HTERT RPE-1 (cell line): Measurements from ENCODE around the gene LRRC63.
"Not testable (repeated sequence)": the region's sequence is repeated elsewhere in the genome, so short reads cannot be mapped to it uniquely, and the experiment has no call there.

ENCODE experiments used
- in situ Hi-C: fragments of 300-500 bp; cut with MboI; formaldehyde crosslinking; loops from 4 replicates; pipeline ENCODE4 v1.14.3; 2020; ENCODE audit warnings: low sequenced_read_pairs

LRRC63 gene, protein sequence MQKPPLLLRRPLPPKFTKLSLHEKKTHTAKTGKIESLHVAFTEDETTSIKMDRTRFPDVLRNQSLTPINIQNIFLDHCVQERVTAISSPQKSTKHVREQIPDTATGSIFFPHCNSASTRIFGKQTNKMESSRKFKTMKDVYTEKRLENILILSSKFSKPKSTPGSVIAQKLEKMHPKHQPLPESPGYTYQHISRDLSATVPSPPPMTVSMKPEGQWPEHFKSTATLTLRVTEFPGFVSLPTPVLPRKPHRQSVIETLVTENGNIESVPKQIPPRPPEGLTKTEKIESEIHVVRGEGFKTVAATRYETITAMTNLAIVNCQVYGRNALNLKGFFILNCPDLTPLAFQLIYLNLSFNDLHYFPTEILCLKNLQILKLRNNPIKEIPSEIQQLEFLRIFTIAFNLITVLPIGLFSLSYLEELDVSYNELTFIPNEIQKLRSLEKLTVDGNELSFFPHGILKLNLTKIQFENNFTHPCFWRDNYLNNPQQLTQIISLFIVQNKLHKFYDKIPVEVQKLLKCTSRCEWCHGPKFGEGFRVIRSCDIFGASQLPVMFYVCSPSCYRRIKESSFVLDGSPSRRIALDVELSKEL

DNA sequence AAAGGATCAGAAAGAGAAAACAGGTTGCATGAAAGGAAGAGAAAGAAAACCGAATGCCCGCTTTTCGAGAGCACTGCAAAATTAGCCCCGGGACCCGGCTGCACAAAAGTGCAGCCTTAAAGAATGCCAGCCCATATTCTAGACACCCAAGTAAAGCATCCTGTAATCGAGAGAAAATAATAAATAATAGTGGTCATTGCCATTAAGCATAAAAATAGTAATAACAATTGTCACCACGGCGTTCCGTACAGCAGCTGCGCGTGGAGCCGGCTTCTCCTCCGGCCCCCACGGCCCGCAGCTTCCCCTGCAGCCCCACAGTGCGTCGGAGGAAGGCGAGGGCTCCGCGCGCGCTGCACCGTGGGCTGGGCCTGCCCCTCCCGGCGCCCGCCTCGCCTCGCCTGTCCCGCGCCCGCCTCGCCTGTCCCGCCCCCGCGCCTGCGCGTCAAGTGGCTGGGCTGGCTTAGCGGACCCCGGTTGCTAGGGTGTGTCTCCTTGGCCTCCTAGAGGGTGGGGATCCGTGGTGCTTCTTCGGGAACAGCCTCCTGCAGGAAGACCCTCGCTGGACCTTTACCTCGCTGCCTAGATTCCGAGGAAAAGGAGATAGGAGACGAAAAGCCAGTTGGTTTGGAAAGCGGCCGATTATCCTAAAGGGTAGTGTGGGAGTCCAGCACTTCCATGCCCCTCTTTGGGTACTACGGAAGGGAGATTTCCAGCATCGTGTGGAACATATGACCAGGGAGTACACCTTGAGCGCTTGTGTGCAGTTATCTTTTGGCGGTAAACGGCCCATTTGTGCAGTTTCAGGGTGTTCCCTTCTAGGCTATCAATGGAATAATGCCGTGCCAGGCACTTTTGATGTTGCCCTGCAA lies at the start of gene LRRC63:
Gene LRRC63, plus strand, starts transcription at position 446 of the 869 bp plus-strand sequence. CDS start 1,107 bp downstream, outside the sequence.
- in situ Hi-C loops, result no loop called here

DNA sequence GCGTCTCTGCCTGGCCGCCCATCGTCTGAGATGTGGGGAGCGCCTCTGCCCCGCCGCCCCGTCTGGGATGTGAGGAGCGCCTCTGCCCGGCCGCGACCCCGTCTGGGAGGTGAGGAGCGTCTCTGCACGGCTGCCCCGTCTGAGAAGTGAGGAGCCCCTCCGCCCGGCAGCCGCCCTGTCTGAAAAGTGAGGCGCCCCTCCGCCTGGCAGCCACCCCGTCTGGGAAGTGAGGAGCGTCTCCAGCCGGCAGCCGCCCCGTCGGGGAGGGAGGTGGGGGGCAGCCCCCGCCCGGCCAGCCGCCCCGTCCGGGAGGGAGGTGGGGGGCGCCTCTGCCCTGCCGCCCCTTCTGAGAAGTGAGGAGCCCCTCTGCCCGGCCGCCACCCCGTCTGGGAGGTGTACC lies 49.0 kb upstream of the LRRC63 start:
- in situ Hi-C loops, result not testable (repeated sequence)

DNA sequence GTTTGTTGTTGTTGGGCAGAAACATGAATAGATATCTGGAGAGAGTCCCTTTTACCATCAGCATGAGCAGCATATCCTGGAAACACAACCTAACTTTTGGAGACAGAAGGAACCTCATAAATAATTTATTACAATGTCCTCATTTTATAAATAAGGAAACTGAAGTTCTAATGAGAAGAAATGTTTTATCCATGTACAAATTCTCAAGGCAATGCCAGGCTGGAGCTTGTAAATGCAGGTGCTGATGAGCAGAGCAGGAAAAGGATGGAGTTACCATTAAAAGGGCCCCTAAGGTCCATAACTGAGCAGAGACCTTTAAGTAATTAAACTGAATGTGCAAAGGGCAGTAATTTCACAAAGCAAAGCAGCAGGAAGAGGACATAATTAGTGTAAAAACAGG lies 47.1 kb upstream of the LRRC63 start:
- in situ Hi-C loops, result no loop called here

DNA sequence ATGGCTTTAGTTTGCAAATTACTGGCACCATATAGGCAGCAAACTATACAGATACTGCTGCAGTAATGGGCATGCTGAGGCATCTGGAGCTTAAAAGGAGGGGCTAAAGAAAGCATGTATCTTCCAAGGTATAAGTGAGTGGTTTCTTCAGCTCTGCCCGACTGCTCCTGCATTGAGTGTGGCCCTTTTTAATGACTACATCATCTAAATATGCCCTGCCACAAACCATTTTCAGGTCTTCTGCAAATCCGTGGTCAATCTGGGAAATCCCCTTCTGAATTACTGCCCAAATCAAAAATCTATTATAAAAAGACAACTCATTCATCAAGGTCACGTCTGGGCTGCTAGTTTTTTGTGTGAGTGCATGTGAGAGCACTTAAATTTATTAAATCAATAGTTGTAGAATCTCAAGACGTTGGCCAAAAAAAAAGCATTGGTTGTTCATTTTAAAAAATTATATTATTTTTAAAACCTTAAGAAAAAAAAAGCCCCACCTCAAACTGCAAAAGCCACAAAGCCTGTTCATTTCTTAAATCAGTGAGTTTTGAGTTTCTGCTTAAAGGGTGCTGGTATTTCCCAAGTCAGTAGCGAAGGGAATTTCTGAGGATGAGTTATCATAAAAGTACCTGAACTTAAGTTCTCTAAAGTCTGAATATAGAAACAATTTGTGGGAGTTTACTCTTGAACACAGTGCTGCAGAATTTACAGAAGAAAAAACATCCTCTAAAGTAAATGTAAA lies 46.1 kb upstream of the LRRC63 start:
- in situ Hi-C loops, result no loop called here

DNA sequence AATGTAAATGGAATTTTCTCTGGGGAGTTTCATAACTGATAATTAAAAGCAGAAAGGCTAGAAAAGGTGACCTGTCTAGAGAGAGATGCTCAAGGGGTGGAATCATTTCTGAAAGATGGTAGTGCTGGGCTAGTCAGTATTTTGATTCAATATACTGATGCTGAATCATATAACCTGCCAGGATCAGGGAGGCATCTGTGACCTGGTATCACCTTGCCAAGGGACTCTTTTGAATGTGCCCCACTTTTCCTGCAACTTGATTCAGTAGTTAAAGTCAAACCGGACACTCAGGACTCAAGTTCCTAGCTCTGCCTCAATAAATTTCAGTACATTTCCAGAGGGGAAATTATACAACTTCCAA lies 45.5 kb upstream of the LRRC63 start:
- in situ Hi-C loops, result no loop called here

DNA sequence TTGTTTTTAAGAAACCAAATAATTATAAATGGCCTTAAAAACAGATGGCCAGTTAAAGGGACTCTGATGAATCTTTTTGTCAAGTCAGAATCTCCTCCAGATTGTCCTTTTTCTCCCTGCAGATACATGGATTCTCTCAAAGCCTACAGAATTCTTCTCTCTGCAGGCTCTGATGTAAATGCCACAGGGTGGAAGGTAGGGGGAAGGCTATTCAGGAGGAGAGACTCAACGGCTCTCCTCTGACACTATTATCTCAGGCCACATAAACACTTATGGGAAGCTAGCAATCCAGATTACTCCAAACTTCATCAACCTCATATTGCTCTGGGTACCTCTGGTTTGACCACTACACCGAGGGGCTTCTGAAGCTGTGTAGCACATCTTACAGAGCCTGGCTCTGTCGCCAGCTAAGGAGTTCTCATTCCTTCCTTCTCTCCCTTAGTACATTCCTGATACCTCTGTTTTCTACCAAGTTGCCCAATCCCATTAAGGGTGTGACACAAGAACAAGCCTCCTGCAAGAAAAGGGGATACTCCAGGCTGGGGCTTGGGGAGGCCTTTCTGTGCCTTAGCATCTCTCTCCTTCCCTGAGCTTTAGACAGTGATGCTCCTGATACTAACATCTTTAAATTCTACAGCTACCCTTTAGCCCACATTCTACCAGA lies 44.6 kb upstream of the LRRC63 start:
- in situ Hi-C loops, result no loop called here

DNA sequence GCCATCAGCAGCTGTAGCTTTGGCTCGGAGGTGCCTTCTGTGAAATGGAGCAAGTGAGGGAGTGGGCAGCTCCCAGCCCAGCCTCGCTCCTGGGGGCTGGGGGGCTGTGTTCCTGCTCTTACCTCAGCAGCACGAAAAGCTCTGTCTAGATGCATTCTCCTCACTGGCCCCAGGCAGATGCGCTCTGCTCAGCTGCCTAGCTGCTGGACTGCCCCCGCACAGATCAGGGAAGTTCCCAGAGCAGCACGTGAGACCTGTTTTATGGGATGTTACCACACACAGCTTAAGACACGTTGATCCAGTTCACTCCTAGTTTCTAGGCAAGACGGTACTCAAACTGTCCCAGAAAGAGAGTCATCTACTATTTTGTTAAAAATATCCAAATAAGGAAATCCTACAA lies 43.4 kb upstream of the LRRC63 start:
- in situ Hi-C loops, result no loop called here

DNA sequence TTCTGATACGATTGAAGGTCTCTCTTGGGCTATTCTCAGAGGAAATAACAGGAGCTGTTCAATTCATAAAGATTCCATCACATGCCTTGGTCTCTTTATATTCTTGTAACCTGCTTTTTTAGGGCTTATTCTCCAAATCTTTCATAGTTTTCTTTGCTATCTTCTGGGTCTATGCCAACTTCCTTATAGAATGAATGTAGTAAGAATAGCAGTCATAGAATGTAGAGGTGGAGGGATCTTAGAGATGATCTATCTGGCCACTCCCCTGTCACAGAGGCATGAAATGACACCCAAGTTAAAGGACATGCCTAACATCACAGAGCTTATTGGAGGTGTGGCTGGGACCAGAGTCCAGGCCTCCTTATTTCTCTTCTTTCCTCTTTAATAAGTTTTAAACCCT lies 42.9 kb upstream of the LRRC63 start:
- in situ Hi-C loops, result no loop called here

DNA sequence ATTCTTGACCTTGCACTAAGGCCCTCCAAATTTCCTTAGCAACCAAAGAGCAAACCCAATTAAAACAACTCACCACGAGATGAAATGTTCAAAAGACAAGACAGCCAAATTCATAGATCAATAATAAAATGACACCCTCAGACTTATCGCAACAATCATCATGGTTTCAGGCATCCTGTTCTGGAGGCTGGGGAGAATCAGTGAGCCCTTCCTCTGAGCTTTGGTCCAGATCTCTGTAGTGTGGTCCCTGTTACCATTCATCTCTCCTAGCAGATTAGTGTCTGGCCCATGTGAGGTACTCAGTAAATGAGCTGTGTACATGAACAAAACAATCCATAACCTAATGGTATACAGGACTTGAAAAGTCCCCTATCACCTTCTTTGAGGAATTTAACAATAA lies 42.0 kb upstream of the LRRC63 start:
- in situ Hi-C loops, result no loop called here

DNA sequence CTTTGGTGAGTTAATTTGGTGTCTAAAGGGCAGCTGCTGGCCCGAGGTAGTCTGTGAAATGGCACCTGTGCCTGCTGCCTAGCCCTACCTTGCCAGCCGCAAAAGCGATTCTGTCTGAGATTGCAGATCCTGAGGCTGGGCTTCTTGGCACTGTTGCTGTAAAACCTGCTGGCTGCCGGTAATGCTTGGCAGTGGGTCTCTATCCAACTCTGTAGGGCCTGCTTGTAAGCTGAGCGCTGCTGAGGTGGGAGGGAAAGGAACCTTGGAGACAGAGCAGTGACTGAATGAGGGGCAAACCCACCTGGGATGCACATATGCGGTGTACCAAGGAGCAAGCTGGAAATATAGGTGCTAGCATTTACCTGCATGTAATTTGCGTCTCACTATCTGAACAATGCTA lies 41.5 kb upstream of the LRRC63 start:
- in situ Hi-C loops, result no loop called here

DNA sequence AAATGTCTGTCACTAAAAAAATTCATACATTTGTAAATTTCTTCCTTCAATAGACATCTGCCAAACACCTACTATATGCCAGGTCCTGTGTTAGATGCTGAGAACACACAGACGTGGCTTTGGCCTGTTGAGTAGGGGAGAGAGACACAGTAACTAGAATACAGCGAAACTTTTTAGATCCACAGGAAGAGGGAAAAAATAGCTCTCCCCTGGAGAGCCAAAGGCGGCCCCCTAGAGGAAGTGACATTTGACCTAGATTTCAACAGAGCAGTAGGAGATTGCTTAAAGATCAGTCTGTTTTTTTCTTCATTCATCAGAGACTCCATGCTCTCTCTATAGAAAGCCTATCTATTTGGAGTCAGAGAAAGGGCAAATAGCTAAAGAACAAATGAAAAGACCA lies 41.0 kb upstream of the LRRC63 start:
- in situ Hi-C loops, result no loop called here

DNA sequence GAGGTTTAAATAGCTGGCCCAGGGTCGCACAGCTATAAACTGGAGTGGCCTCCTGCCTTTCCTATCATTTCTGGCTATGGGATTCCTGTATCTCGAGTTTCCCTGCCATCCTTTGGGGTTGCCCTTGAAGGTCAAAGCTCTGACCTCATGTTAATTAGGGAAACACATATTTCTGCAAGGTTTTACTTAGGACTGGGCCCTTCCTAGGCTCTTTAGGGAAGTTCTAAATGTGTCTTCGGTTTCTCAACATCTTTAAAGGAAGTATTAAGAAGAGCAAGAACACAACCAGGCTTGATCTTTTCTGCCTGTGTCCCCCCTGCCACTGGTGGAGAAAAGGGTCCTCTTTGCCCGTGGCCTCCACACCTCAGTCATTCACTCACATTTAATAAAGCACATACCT lies 40.5 kb upstream of the LRRC63 start:
- in situ Hi-C loops, result no loop called here

DNA sequence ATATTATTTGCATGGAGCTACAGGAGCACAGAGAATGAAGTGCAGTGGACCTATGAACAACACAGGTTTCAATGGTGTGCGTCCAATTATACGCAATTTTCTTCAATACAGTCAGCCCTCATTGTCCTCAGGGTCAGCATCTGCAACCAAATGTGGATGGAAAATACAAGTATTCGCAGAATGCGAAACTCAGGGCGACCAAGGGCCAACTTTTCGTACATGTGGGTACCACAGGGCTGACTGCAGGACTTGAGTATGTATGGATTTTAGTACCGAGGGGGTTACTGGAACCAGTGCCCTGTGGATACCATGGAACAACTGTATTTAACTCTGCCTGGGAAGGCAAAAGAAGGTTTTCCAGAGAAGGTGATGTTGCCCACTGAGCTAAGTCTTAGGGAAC lies 40.0 kb upstream of the LRRC63 start:
- in situ Hi-C loops, result no loop called here

DNA sequence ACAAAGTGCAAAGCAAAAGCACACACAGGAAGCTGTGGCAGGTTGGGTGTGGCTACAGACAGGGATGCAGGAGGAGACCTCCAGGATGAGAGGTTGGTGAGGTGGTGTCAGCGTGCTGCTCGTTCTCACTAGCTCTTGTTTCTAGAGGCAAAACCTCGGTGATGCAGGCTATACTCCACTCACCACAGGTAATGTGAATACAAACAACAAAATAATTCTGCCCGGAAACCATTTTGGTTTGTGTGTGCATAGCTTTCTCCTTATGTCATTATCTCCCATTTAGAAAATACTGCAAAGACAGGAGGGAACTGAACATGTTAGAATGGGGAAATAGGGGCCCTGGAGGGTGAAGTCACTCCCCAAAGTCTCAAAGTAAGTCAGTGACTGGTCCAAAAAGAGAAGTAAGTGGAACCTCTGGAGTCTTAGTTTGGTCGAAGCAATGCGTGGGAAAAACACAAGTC lies 39.2 kb upstream of the LRRC63 start:
- in situ Hi-C loops, result no loop called here

DNA sequence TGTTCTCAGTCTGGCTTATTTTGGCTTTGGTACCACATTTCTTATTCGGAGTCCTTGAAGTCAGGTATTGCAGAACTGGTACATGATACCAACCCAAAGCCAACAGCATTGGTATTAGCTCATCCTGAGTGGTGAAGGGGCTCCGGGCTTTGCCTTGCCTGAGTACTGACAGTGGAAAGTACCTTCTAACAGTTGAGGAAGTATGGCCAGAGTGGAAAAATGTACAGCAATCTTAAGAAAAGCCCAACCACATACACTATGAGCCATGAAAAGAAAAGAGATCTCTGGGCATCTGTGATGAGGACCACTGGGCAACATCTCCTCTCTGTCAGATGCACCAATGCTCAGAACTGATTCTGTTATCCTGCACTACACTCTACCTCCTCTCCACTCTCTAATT lies 38.1 kb upstream of the LRRC63 start:
- in situ Hi-C loops, result no loop called here

DNA sequence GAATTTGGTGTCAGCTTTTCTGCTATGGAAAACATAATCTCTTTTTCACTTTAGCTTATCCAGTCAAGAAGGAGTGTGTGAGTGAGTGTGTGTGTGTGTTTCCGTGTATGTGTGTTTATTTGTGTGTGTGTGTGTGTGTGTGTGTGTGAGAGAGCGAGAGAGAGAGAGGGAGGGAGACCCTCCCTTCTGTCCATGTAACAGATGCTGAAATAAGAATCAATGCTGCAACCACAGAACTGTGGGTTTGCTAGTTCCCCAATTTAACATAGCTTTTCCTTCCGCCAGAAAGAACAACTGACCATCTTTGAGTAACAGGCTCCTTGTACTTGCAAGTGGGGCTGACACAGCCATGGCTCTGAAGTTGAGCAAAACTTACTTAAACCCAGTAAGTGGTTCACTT lies 35.0 kb upstream of the LRRC63 start:
- in situ Hi-C loops, result no loop called here

DNA sequence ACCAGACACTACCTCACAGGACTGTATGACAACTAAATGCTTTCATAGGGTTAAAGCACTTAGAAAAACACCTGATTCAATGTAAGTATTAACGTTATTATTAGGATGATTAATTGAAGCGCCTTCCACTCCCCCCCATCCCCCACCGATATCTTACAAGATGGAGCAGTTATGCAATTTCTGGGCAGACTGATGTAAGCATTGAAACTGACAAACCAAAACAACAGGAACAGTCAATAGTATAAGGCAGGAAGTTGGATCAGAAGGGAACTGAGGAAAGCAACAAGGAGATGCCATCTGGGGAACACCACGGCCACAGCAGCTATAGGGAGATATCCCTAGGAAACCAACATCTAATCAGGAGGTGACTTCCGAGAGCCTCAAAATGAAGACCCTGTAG lies 33.6 kb upstream of the LRRC63 start:
- in situ Hi-C loops, result no loop called here

DNA sequence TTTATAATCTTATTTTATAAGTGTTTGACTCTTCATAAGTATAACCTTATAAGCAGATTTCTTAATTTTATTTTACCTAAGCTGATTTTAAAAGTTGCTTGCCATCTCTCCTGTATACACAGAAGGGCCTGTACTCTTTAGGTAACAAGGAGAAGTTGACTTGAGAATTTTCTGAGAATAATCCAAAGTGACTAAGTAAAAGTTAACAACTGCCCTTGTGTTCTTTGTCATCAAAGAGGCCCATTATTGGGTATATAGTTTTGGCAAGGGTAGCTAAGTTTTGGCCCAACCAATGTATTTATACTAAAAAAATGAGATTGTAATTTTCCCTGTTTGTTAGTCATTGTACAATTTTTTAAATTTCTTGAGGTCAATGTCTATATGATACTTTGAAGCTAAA lies 32.9 kb upstream of the LRRC63 start:
- in situ Hi-C loops, result no loop called here

DNA sequence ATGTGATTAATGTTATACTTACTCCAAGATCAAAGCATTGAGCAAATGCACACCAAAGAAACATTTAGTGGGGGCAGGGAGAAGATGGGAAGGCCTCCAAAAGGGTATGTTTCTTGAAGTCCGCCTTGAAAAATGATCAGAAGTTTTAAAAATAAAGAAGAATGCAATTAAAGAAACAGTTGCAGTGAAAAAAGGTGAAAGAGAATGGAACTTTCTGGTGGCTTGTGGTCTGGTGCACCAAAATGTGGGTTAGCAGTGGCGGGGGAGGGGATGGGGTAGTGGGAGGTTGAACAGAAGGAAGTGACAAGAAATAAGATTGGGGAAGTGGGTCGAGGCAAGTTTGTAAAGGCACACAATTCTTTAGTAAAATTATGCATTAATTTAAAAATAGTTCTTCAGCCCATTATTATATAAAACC lies 32.2 kb upstream of the LRRC63 start:
- in situ Hi-C loops, result no loop called here

DNA sequence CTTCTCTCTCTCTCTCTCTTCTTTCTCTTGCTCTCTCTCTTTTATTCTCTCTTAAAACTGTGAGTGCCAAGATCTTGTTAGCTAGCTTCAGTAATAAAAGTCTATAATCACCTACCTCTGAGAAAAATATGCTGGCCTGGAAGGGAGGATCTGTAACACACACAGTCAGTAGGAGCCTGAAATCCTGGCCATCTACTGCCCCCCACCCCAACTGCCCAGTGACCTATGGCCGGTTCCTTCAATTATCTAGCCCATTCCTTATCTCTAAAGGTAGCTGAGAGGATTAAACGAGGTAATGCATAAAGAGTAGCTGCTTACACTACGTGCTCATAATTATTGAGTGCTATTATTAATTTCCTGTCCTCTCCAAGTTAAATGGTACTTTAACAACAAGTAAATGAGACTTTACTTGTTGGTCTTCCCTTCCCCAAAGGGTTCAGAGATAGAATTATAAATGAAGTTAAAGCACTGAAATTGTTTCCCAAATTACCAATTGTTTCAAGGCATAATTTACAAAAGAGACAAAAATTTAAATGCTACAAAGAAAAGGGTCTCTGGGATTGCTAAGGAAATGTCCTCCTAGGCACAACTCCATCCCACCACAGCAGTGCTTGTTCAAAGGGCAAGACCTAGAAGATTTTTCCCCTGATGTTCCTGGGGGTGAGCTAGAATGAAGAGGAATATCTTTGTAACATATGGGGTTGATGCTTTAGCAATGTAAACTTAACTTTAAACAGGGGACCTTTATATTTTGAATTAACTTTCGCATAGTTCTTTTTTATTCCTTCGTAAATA lies 31.6 kb upstream of the LRRC63 start:
- in situ Hi-C loops, result no loop called here
